ENCODE results near the gene SHQ1. TPM values are rescaled to one million over a fixed set of nuclear protein-coding genes. Genes with fewer than 3 reads are reported as not detected.

SHQ1 gene
- total RNA-seq, 2 donors from 2014 or later: 21.5 to 22.0 TPM

DNA sequence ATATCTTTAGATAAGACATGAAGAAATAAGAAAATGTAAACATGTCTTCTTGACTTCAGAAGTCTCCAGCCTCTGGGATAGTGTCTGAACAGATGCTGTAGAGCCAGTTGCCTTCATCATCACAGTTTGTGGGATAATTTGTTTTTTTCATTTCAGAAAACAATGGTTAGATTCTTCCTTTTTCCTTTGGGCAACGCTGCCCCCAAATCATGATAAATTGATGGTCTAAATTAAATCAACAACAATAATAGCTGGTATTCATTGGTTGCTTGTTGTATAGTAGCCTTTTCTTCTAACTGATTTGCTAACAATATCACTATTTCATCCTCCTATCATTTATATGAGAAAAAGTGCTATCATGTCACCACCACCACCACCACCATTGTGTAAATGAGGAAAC lies 12.6 kb upstream of the SHQ1 start:
- no peak for DNase-seq
- intact Hi-C loops (cut with DNase I, micrococcal nuclease): no loop called here
- no peak for ATAC-seq

DNA sequence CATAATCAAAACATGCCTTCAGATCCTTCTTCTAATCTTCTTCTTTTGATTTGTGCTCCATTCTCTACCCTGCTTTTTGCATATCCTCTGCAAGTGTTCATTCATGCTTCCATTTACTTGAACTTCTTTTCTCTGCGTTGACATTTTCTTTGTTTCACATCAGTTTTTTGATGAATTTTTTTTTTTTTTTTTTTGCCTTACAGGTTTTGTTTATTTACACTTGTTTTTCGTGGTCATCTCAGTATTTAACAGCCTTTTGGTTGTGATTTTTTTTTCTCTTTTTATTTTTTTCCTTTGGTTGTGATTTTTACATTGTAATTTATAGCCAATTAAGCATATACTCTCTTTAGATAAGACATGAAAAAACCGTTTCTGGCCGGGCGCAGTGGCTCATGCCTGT lies 11.8 kb upstream of the SHQ1 start:
- ATAC-seq (no peak), DNase-seq (no peak)
- intact Hi-C loops (cut with DNase I, micrococcal nuclease): no loop called here

DNA sequence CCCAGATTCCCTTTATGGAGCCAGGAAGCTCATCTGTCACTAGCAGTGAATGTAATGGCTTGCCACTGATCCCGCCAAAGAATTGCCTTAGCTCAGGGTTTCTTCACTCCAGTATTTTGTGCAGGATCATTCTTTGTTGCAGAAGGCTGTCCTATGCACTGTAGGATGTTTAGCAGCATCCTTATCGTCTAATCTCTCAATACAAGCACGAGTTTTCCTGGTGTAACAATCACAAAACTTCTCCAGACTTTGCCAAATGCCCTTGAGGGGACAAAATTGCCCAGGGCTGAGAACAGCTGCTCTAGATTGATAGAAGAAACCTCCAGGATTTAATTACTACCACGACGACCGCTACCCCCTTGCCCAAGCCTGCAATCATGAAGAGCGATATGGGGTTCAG lies 6.8 kb upstream of the SHQ1 start:
- no peak for DNase-seq
- no peak for ATAC-seq
- intact Hi-C loops (cut with DNase I, micrococcal nuclease): no loop called here

DNA sequence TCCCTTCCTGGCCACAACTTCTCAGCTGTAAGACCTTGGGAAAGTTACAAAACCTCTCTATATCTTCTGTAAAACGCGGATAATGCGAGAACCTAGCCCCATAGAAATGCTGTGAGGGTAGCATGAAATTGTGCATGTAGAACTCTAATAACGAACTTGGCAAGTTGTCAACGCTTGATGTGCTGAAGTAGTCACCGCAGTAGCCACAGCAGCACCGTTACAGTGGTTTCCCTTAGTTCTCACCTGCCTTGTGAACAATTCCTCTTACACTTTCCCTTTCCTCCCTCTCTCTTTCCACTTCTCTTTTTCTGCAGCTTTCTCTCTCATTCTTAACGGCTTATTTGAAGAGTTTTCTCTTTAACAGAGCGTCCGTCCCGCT lies 447 bp upstream of the SHQ1 start:
- ATAC-seq (no peak), DNase-seq (peak in 1 of 2 donors; percentile 12)
- intact Hi-C loops (cut with DNase I, micrococcal nuclease): loop anchor here in 1 of 2 donors (10.0 kb wide), 1 partner anchor 206 kb away; no protein-coding TSS in a partner anchor

DNA sequence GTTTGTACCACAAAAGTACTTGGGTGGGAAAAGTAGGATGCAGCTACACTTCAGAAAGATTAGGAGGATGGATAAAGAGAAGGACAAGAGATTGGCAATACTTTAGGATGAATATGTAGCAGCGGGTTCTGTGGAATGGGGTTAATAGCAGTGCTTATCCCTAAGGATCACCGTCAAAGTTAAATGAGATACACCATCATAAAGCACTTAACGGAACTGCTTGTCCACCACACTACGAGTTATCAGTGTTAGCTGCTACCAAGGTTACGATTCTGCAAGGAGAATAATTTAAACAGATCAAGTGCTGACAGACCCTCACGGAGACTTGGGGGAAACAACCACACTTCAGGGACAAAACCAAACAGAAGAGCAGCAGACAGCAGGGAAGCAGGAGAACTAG lies 963 bp downstream of the SHQ1 start:
- no peak for ATAC-seq
- no peak for DNase-seq
- intact Hi-C loops (cut with DNase I, micrococcal nuclease): loop anchor here in 1 of 2 donors (10.0 kb wide), 1 partner anchor 208 kb away; no protein-coding TSS in a partner anchor

DNA sequence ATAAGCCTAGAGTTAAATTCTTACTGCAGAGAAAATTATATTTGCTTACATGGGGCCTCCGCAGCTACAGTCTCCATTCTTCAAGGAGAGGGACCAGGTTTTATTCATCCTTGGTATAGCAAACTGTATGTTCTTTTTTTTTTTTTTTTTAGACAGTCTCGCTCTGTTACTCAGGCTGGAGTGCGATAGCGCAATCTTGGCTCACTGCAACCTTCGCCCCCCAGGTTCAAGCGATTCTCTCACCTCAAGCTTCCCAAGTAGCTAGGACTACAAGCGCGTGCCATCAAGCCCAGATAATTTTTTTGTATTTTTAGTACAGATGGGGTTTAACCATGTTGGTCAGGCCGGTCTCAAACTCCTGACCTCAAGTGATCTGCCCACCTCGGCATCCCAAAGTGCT lies 2.1 kb downstream of the SHQ1 start:
- intact Hi-C loops (cut with DNase I, micrococcal nuclease): loop anchor here in 1 of 2 donors (10.0 kb wide), 1 partner anchor 209 kb away; no protein-coding TSS in a partner anchor
- DNase-seq (no peak), ATAC-seq (no peak)

DNA sequence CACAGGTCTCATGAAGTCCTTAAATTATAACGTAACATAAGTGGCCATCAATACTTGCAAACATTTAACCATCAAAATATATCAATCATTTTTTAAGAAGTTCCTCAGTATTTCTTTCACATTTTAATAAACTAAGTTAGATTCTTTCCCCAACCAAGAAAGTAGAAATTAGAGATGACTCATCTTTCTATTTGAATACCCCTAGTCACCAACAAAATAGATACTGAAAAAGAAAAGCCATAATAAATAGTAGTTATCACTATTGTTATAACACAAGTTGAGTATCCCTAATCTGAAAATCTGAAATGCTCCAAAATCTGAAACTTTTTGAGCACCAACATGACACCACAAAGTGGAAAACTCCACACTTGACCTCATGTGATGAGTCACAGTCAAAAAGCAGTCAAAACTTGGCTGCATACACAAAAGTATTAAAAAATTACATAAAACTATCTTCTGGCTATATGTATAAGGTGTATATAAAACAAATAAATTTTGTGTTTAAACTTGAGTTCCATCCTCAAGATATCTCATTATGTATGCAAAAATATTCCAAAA lies 3.7 kb downstream of the SHQ1 start:
- intact Hi-C loops (cut with DNase I, micrococcal nuclease): loop anchor here in 1 of 2 donors (10.0 kb wide), 1 partner anchor 210 kb away; no protein-coding TSS in a partner anchor

DNA sequence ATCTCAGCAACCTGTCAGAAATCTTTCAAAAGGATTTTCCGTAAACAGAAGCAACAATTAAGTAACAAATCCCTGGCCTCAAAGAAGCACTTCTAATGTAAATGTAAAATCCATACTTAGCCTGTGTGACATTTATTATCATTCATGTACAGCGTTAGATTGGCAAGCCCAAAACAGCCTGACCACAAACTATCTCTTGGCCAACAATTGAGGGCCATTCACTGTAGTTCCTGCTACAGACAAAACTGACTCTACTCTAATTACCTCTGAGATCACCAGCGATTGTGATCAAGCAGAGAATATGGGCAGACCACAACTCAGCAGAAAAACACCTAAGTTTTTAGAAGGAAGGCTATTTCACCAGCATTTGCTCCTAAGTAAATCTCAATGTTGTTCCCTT lies 9.2 kb downstream of the SHQ1 start:
- intact Hi-C loops (cut with DNase I, micrococcal nuclease): no loop called here
- ATAC-seq: no peak
- DNase-seq: no peak

More for the DNA sequence above, 3.7 kb downstream of the SHQ1 start:
- ATAC-seq (no peak), DNase-seq (no peak)

DNA sequence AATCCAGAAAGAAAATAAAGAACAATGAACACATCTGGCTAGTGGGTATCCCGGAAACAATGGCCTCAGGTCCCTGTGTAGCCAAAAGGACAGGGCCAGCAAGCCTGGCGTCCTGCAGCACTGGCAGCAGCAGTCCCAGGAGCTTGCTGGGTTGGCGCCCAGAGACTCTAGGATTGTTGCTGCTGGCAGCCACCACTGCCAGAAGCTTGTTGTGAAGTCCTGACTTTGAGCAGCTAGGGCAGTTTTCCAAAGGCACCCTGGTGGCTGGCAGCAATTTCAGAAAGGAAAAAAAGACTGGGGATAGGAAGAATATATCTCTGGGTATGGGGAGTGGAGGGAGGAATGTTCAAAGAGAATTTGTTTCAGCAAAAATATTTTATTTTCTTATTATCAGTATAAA lies 11.3 kb downstream of the SHQ1 start:
- DNase-seq (peak in 1 of 2 donors; percentile 52), ATAC-seq (no peak)
- intact Hi-C loops (cut with DNase I, micrococcal nuclease): no loop called here

DNA sequence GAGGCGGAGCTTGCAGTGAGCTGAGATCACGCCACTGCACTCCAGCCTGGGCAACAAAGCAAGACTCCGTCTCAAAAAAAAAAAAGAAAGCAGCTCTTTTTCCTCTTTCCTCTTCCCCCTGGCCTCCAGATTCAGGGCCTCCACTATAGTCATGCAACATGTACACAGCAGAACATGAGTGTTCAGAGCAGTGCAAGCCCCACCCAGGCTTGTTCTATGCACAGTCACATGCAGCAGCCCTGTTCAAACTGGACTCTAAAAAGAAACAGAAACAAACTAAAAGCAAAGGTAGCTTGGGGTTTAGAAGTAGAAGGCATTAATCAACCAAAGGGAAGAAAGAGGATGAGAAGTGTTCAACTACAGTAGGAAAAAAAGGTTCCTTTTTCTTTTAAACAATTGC lies 11.8 kb downstream of the SHQ1 start:
- intact Hi-C loops (cut with DNase I, micrococcal nuclease): no loop called here
- DNase-seq (no peak), ATAC-seq (no peak)

DNA sequence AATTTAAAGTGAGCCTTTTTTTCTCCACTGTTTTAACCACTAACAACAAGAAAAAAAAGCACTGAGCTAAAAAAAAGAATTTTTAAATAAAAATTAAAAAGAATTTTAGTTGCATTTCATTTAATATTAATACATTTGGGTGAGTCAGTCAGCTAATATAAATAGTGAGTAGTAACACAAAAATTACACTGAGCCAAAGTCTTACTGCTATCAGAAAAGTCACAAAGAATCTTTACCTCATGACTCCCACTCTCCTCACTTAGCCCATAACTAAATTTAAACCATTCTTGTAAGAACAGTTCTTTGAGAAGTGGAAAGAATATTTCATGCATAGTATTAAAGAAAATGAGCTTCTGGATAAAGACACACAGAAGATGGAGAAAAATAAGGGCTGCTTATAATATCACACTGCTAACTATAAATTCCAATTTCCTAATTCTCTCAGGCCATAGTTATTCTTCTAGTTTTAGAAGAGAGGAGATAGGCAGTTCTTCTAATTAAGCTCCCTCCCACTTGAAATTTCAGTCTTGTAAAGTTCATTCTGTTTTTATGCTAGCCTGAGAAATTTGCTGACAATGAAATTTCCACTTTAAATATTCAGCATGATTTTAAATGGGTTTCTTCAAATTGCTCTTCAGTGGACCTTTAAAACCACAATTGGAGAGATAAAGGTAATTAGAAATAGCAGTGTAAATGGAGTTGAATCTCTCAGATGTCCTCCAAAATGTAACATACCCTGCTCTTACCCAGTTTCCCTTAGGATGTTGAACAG lies 17.6 kb downstream of the SHQ1 start:
- no peak for DNase-seq
- ATAC-seq: no peak
- intact Hi-C loops (cut with DNase I, micrococcal nuclease): no loop called here

DNA sequence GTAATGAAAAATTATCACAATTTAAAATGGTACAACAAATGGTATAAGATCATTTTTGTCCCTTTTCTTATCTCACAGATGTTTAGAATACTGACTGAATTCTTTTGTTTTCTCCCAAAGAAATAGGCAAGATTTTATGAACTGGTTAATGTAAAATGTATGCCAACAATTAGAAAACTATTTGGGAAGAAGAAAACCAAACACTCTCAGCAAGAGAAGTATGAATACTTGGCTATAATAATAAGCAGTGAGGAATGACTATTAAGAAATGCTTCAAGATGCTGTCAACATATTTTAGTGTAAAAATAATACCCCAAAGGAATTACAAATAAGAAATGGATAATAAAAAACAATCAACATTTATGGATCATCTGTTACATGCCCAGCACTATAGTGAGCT lies 18.5 kb downstream of the SHQ1 start:
- intact Hi-C loops (cut with DNase I, micrococcal nuclease): loop anchor here in 1 of 2 donors (10.0 kb wide), 1 partner anchor 165 kb away; no protein-coding TSS in a partner anchor
- no peak for ATAC-seq
- no peak for DNase-seq

DNA sequence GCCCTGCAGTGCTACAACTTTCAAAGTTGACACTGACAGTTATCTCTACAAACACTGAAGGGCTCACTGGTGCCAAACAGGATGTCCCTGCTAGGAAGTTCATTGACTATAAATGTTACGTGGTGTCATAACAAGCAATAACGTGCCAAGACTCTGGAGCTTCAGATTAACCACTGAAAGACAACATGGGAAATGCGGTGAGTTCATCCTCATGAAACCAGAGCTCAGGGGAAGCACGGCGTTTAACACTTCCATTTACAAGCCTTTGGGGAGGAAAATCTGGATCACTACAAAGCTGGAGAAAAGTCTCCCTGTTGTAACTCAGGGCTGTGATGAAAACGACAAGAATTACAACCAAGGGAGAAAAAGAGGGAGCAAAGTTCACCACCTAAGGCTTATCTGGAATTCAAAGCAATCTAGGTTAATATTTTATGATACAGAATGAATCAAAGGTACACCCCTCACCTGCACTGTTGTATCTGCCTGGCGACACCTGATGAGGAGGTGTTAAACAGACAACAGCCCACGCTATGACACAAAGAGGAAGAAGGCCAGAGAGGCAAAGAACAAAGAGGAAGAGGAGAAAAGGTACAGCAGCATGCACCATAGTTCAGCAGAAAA lies 27.0 kb downstream of the SHQ1 start:
- DNase-seq (peak; percentile 54 to 80), ATAC-seq (peak; percentile 89)
- intact Hi-C loops (cut with DNase I, micrococcal nuclease): loop anchor here in 1 of 2 donors (5.0 to 10.0 kb wide), 2 partner anchors 156 to 944 kb away; no protein-coding TSS in a partner anchor

DNA sequence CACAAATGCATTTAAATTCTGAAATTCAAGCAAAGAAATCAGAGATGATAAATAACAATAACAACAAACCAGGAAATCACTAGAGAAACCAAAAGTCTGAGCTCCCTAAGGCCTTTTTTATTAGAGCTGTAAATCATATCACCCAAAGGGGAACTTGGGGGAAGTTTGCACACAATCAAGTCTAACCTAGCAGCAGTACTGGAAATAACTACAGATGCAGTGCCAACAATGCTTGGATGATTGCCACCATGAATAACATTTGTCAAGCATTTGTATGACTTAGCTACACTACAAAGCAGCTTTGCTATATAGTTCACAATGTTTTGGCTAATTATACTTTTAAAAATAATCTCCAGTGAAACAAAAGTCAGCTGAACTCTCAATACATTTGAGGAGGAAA lies 27.8 kb downstream of the SHQ1 start:
- intact Hi-C loops (cut with DNase I, micrococcal nuclease): loop anchor here in 1 of 2 donors (5.0 to 10.0 kb wide), 2 partner anchors 156 to 943 kb away; no protein-coding TSS in a partner anchor
- ATAC-seq: peak; percentile 51

DNA sequence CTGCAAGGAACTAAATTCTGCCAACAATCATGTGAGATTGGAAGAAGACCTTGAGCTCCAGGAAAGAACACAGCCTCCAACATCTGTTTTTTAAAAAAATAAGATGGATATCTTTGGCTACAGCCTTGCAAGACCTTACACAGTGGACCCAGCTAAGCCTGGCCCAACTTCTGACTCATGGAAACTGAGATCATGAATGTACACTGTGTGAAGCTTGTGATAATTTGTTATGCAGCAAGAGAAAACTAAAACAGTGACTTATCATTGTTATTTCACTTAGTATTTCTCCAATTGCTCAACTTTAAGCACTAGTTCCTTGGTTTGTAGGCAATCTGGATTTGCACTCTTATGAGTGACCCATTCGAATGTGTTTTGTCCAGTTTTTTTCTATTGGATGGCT lies 29.3 kb downstream of the SHQ1 start:
- no peak for DNase-seq

More for the DNA sequence above, 27.8 kb downstream of the SHQ1 start:
- peak; percentile 20 to 51 for DNase-seq

DNA sequence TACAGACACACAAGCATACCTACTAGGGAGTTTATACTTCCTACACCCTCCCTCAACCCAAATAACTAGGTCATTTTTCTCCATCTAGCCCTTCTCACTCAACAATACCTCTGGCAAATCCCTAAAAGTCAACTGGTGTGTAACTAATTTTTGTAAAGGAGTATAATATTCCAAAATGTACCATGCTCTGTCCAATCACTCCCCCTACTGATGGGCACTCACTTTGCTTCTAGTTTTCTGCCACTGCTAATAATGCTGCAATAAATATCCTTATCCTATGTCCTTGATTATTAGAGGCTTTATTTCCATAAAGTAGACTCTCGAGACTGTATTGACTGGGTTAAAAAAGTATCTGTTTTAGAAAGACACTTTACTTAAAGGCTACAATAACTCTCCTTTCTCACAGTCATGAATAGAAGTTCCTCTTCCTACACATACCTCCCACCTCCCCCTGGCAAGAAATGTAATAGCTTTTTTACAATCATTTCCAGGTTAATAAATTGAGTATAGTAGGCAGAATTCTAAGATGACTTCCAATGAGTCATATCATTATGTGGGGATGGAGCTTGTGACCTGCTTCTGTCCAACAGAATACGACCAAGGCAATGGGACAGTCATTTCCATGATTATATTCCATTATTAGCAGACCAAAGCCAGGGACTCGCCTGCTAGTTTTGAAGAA lies 30.0 kb downstream of the SHQ1 start:
- ATAC-seq (no peak), DNase-seq (no peak)
- intact Hi-C loops (cut with DNase I, micrococcal nuclease): loop anchor here in 1 of 2 donors (10.0 kb wide), 1 partner anchor 863 kb away; no protein-coding TSS in a partner anchor

More for the DNA sequence above, 29.3 kb downstream of the SHQ1 start:
- ATAC-seq: no peak
- intact Hi-C loops (cut with DNase I, micrococcal nuclease): loop anchor here in 1 of 2 donors (10.0 kb wide), 1 partner anchor 864 kb away; no protein-coding TSS in a partner anchor

DNA sequence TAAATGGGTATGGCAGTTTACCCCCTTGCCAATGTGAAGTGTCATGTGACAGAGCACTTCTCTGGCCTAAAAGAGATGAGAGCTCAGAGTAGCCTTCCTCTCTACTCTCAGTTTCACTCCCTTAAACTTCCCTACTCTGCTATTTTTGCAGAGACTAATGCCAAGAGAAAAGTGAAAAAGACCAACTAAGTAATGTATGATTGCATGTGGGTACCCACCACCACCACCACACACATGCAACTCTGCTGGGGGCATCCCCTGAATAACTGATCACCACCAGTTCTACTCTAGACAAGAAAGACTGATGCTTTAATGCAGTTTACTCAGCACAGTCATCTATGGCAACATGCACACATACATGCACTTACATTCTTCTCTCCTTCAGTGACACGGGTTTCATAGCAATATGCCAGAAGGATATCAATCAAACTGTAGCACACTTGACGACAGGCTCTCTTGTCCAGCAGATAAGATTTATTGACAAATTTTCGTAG lies 31.3 kb downstream of the SHQ1 start:
- ATAC-seq (no peak), DNase-seq (no peak)
- intact Hi-C loops (cut with DNase I, micrococcal nuclease): loop anchor here in 1 of 2 donors (10.0 kb wide), 1 partner anchor 862 kb away; no protein-coding TSS in a partner anchor

DNA sequence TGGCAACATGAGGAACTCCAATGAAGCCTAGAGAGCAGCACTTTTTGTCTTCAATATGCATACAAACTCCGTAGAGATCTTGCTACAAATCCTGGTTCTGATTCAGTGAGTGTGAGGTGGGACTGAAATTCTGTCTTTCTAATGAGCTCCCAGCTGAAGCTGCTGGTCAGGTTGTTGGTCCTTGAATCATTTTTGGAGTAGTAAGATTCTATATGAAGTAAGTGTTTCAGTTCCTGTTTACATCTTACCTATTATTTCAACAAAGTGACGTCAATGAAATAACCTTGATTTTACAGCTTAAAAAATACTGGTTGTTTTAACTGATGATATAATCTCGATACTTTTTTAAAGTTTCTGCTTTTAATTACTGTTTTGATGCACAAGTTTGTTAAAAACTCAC lies 33.9 kb downstream of the SHQ1 start:
- ATAC-seq: no peak
- DNase-seq: no peak
- intact Hi-C loops (cut with DNase I, micrococcal nuclease): loop anchor here in 1 of 2 donors (10.0 kb wide), 1 partner anchor 860 kb away; no protein-coding TSS in a partner anchor

DNA sequence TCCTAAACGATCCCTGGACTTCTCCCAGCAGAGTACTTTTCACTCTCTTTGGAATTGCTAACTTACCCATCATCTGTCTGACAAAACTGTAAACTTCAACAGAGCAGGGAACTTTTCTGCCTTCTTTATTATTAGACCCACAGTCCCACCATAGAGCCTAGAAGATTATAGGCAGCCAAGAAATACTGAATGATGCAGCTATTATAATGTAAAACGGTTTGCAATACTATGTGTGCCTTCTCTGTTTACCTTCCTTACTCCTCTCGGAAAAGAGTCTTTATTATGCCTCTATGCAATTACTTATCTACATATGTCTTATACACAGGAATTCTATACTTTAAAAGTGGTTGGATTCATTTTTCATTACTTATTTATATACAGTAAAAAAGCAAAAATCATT lies 36.0 kb downstream of the SHQ1 start:
- ATAC-seq (no peak), DNase-seq (no peak)
- intact Hi-C loops (cut with DNase I, micrococcal nuclease): loop anchor here in 1 of 2 donors (10.0 kb wide), 1 partner anchor 857 kb away; no protein-coding TSS in a partner anchor
